CD4-positive, alpha-beta memory T cell (primary cell): ENCODE measurements around the gene TUBG2. TPM values are rescaled to one million over a fixed set of nuclear protein-coding genes. Genes with fewer than 3 reads are reported as not detected.
"Not testable (repeated sequence)": the region's sequence is repeated elsewhere in the genome, so short reads cannot be mapped to it uniquely, and the experiment has no call there.

Experiments
- CTCF ChIA-PET: fragments of 350-600 bp; sonication (Branson Sonifier 250); formaldehyde crosslinking; loops from one replicate; lab custom pipeline; 2021; ENCODE audit warnings: inconsistent platforms; ENCODE audit not compliant: partially characterized antibody; lab: Charles Lee
- POLR2A ChIA-PET: fragments of 350-600 bp; sonication (Branson Sonifier 250); formaldehyde crosslinking; loops from one replicate; lab custom pipeline; 2021; ENCODE audit not compliant: partially characterized antibody; lab: Charles Lee
- DNase-seq, 5 donors: peaks; one replicate each; pipeline versions ENCODE4 v3.0.0 to v3.0.0-alpha.2; 2020 to 2022; ENCODE audit warnings: mixed read lengths in 1 of 5
- H3K27ac ChIP-seq: one replicate; pipeline ENCODE4 v1.7.0; 2013; ENCODE audit warnings: low read depth, low read length
- H3K27me3 ChIP-seq: 2 replicates; pipeline ENCODE4 v1.7.0; 2013; ENCODE audit warnings: mild to moderate bottlenecking, low read length, moderate library complexity; ENCODE audit not compliant: insufficient read depth
- H3K36me3 ChIP-seq: 2 replicates; pipeline ENCODE4 v1.7.0; 2013; ENCODE audit warnings: mild to moderate bottlenecking, low read length, moderate library complexity; ENCODE audit not compliant: insufficient read depth
- H3K4me1 ChIP-seq: 2 replicates; pipeline ENCODE4 v1.7.0; 2013; ENCODE audit warnings: mild to moderate bottlenecking, low read length, moderate library complexity; ENCODE audit not compliant: insufficient read depth
- H3K4me3 ChIP-seq, 2 donors: one replicate each; pipeline ENCODE4 v1.7.0; 2013; ENCODE audit warnings: low read length in 2 of 2, mild to moderate bottlenecking in 1 of 2
- H3K9me3 ChIP-seq, 2 donors: one replicate each; pipeline ENCODE4 v1.7.0; 2013; ENCODE audit warnings: low read length in 2 of 2, control low read depth in 1 of 2; ENCODE audit not compliant: control insufficient read depth in 1 of 2
- H3K27ac Mint-ChIP-seq, 7 donors: one replicate each; pipeline ENCODE4 v1.8.0; 2020 to 2021; ENCODE audit warnings: mixed read lengths in 7 of 7, mild to moderate bottlenecking in 6 of 7, inconsistent platforms in 3 of 7, moderate library complexity in 3 of 7
- H3K27me3 Mint-ChIP-seq, 2 donors: one replicate each; pipeline ENCODE4 v1.8.0; 2020 to 2021; ENCODE audit warnings: mixed read lengths in 2 of 2
- H3K36me3 Mint-ChIP-seq, 2 donors: one replicate each; pipeline ENCODE4 v1.8.0; 2020 to 2021; ENCODE audit warnings: mixed read lengths in 2 of 2, inconsistent platforms in 1 of 2, mild to moderate bottlenecking in 1 of 2
- H3K4me1 Mint-ChIP-seq, 4 donors: one replicate each; pipeline ENCODE4 v1.8.0; 2020 to 2021; ENCODE audit warnings: mixed read lengths in 4 of 4, mild to moderate bottlenecking in 1 of 4
- H3K4me3 Mint-ChIP-seq, 8 donors: one replicate each; pipeline ENCODE4 v1.8.0; 2020 to 2021; ENCODE audit warnings: mixed read lengths in 8 of 8, mild to moderate bottlenecking in 7 of 8, moderate library complexity in 6 of 8, inconsistent platforms in 3 of 8
- H3K9me3 Mint-ChIP-seq, 8 donors: one replicate each; pipeline ENCODE4 v1.8.0; 2020 to 2021; ENCODE audit warnings: mixed read lengths in 8 of 8, mild to moderate bottlenecking in 5 of 8, inconsistent platforms in 3 of 8, moderate library complexity in 1 of 8
- intact Hi-C: fragments of 100-400 bp; cut with micrococcal nuclease; formaldehyde crosslinking; loops from one replicate; pipeline ENCODE4 v1.15.1; 2023
- polyA plus RNA-seq, 2 donors: library from polyadenylated mRNA; unstranded; fragments of 300-500 nt; fragmentation: Illumina TruSeq; gene quantifications; one replicate each; pipeline ENCODE4 v1.2.3, GENCODE V29; 2021
- total RNA-seq, 2 experiments: library from RNA; stranded (reverse); gene quantifications; one replicate each; pipeline ENCODE4 v1.2.3, GENCODE V29; 2021

TUBG2 gene
- total and polyA plus RNA-seq, 4 experiments from 2014 or later = 3.0 to 19.1 (median 11.5) TPM

DNA sequence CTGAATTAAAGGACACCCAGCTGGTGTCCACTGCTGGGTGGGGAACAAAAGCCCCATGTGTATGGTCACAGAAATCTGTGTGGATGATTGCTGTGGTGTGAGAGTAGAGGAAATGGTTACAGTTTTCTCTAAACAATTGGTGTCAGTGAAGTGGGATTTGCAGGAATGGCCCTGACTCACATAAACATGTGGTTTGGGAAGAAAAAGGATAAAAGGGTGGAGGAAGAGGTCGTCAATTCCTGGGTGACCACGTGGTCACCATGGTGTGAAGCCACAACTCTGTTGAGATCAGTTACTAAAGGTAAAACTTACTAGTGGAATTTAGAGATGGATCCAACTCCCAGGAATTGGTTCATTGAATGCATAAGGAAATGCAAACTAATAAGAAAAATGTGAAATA, 3.6 kb upstream of the TUBG2 start:
- POLR2A ChIA-PET = no interaction called here
- peaks cover 3% of the 10 kb centered on the region for H3K27me3 ChIP-seq
- CTCF ChIA-PET = no interaction called here
- H3K27ac ChIP-seq = no peak overlapping the region
- intact Hi-C loops = loop anchor here (5.0 kb wide), 1 partner anchor 48 kb away; the partner anchor contains the start of genes RETREG3 and TUBG1
- no peak for DNase-seq
- no peaks in the 10 kb centered on the region for H3K9me3 ChIP-seq
- H3K4me3 ChIP-seq = no peak overlapping the region
- H3K27ac Mint-ChIP-seq = no peak overlapping the region
- H3K9me3 Mint-ChIP-seq = no peaks in the 10 kb centered on the region
- H3K36me3 Mint-ChIP-seq = peaks cover 0 to 4% of the 10 kb centered on the region in 2 donors
- H3K4me1 Mint-ChIP-seq = peaks cover 12 to 24% (median 17%) of the 10 kb centered on the region in 4 donors
- H3K4me3 Mint-ChIP-seq = peak overlapping the region in 1 of 8 donors; percentile 18
- no peaks in the 10 kb centered on the region for H3K36me3 ChIP-seq
- peaks cover 6 to 10% of the 10 kb centered on the region in 2 donors for H3K27me3 Mint-ChIP-seq
- peaks cover 12% of the 10 kb centered on the region for H3K4me1 ChIP-seq

DNA sequence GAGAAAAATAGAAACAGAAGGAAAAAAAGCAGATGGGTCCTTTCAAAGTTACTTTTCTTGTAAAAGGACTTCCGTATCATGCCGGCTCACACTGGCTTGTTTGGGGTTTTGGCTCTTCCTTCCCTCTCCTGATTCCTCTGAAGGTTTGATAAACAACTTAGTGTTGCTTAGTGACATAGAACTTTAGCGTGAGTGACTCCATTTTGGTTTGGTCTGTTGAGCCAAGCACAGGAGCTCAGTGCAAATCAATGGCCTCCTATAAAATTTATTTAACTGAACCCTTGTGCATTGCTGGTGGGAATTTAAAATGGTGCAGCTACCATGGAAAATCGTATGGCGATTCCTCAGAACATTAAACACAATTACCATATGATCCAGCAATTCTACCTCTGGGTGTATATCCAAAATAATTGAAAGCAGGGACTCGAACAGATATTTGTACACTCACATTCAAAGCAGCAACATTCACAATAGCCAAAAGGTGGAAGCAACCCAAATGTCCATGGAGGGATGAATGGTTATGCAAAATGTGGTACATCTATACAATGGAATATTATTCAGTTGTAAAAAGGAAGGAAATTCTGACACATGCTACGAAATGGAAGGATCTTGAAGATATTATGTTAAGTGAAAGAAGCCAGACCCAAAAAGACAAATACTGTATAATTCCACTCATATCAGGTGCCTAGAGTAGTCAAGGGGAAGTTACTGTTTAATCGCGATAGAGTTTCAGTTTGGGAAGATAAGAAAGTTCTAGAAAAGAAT, 1.1 kb upstream of the TUBG2 start:
- H3K9me3 Mint-ChIP-seq = no peaks in the 10 kb centered on the region
- Histone ChIP-seq H3K27me3 (peaks cover 3% of the 10 kb centered on the region), H3K4me1 (peaks cover 12% of the 10 kb centered on the region), H3K9me3 (no peaks in the 10 kb centered on the region), H3K36me3 (no peaks in the 10 kb centered on the region), H3K4me3 (no peak overlapping the region), H3K27ac (no peak overlapping the region)
- H3K27me3 Mint-ChIP-seq = peaks cover 3 to 7% of the 10 kb centered on the region in 2 donors
- no peak for DNase-seq
- POLR2A ChIA-PET = interaction anchor here (0.8 to 1.5 kb wide), 2 partner anchors 21 to 90 kb away, joined by 3 to 6 read pairs; no protein-coding TSS in a partner anchor
- H3K4me3 Mint-ChIP-seq = peak overlapping the region; percentile 55 to 92 (median 90)
- CTCF ChIA-PET = interaction anchor here (1.1 to 1.5 kb wide), 4 partner anchors 22 to 80 kb away, joined by 3 to 5 read pairs (median 3); no protein-coding TSS in a partner anchor
- peaks cover under 1 to 4% of the 10 kb centered on the region in 2 donors for H3K36me3 Mint-ChIP-seq
- peaks cover 10 to 24% (median 17%) of the 10 kb centered on the region in 4 donors for H3K4me1 Mint-ChIP-seq
- H3K27ac Mint-ChIP-seq = peak overlapping the region in 2 of 7 donors; percentile 51 to 77
- intact Hi-C loops = loop anchor here (5.0 kb wide), 1 partner anchor 51 kb away; the partner anchor contains the start of genes RETREG3 and TUBG1

DNA sequence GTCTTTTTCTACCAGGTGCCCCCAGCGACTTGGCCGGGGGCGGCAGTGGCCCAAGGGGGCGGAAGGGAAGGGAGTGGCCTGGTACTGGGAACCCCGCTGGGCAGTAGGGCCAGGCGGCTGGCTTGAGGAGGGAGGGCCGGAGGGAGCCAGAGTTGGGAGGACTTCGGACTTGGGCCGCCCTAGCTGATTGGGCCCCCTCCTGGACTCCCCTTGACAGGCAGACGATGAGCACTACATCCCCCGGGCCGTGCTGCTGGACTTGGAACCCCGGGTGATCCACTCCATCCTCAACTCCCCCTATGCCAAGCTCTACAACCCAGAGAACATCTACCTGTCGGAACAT, 819 bp downstream of the TUBG2 start:
- H3K9me3 ChIP-seq, H3K27me3 ChIP-seq, H3K4me3 ChIP-seq, H3K27me3 Mint-ChIP-seq, CTCF ChIA-PET, H3K27ac ChIP-seq, DNase-seq, H3K27ac Mint-ChIP-seq, H3K9me3 Mint-ChIP-seq, H3K36me3 Mint-ChIP-seq, H3K36me3 ChIP-seq: not testable (repeated sequence)
- POLR2A ChIA-PET = interaction anchor here (0.8 to 1.5 kb wide), 3 partner anchors 16 to 19 kb away, joined by 3 to 6 read pairs (median 3); partner anchors contain the start of gene PLEKHH3
- Mint-ChIP-seq H3K4me3 (peak overlapping the region in 6 of 8 donors; percentile 0 to 92 (median 91)), H3K4me1 (peaks cover 10 to 24% (median 17%) of the 10 kb centered on the region in 4 donors)
- intact Hi-C loops = loop anchor here (5.0 kb wide), 1 partner anchor 53 kb away; the partner anchor contains the start of genes RETREG3 and TUBG1
- H3K4me1 ChIP-seq = peaks cover 12% of the 10 kb centered on the region

DNA sequence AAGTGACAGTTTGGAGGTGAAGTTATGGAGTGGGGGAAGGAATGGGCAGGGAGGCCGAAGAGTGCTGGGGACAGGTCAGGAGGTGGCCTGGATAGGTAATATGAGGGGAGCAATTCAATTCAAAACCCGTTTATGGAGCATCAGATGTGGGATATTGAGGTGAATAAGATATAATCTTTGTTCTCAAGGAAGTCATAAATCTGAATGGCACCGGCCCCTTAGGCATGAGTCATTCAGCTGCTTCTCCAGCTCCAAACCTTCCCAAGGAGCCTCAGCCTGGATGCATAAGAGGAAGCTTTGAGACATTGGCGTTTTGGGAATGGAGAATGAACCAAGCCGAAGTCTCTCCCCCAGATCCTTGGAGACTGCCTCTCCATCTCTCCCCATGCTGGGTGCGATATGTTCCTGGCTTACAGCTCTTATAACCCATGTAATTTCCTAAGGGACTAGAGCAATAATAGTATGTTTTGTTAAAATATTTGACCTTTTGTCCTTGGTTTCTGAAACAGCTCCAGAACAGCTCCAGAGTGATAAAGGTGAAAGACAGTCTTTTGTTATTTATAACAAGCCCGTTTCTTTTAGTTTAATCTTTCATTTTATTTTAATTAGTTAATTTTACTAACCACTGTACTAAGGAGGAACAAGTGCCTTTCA, 1.7 kb downstream of the TUBG2 start:
- Mint-ChIP-seq H3K9me3 (no peaks in the 10 kb centered on the region), H3K36me3 (peaks cover 8 to 10% of the 10 kb centered on the region in 2 donors), H3K4me1 (peaks cover 8 to 17% (median 16%) of the 10 kb centered on the region in 4 donors), H3K4me3 (peak overlapping the region in 5 of 8 donors; percentile 6 to 41 (median 18)), H3K27me3 (no peaks in the 10 kb centered on the region), H3K27ac (peak overlapping the region in 1 of 7 donors; percentile 4)
- H3K36me3 ChIP-seq = no peaks in the 10 kb centered on the region
- DNase-seq = no peak
- intact Hi-C loops = no loop called here
- CTCF ChIA-PET = no interaction called here
- POLR2A ChIA-PET = interaction anchor here (2.9 kb wide), 1 partner anchor 11 kb away, joined by 9 read pairs; no protein-coding TSS in a partner anchor
- no peaks in the 10 kb centered on the region for H3K27me3 ChIP-seq
- H3K4me3 ChIP-seq = no peak overlapping the region
- H3K9me3 ChIP-seq = no peaks in the 10 kb centered on the region
- no peak overlapping the region for H3K27ac ChIP-seq
- peaks cover 12% of the 10 kb centered on the region for H3K4me1 ChIP-seq

DNA sequence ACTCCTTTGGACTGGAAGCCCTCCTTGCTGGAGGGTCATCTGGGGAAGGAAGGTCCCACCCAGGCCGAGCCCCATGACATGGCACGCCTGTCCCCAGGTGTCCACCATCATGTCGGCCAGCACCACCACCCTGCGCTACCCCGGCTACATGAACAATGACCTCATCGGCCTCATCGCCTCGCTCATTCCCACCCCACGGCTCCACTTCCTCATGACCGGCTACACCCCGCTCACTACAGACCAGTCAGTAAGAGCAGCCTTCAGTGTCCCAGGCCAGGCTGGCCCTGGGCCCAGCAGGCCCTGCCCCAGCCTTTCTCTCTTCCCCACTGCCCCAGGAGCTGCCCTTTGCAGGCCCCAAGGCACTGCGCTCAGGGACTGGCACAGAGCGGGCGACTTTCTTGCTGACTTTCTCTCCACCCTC, 6.5 kb downstream of the TUBG2 start:
- intact Hi-C loops = no loop called here
- H3K27ac Mint-ChIP-seq = peak overlapping the region in 1 of 7 donors; percentile 57
- DNase-seq = no peak
- no peaks in the 10 kb centered on the region for H3K36me3 ChIP-seq
- no peak overlapping the region for H3K4me3 ChIP-seq
- no peak overlapping the region for H3K4me3 Mint-ChIP-seq
- H3K36me3 Mint-ChIP-seq = peaks cover 15 to 18% of the 10 kb centered on the region in 2 donors
- no peaks in the 10 kb centered on the region for H3K27me3 ChIP-seq
- peaks cover 3% of the 10 kb centered on the region for H3K4me1 ChIP-seq
- peaks cover 4 to 13% (median 5%) of the 10 kb centered on the region in 4 donors for H3K4me1 Mint-ChIP-seq
- no peaks in the 10 kb centered on the region for H3K9me3 Mint-ChIP-seq
- ChIA-PET POLR2A (no interaction called here), CTCF (no interaction called here)
- no peak overlapping the region for H3K27ac ChIP-seq
- H3K9me3 ChIP-seq = no peaks in the 10 kb centered on the region
- H3K27me3 Mint-ChIP-seq = peaks cover 0 to 4% of the 10 kb centered on the region in 2 donors

DNA sequence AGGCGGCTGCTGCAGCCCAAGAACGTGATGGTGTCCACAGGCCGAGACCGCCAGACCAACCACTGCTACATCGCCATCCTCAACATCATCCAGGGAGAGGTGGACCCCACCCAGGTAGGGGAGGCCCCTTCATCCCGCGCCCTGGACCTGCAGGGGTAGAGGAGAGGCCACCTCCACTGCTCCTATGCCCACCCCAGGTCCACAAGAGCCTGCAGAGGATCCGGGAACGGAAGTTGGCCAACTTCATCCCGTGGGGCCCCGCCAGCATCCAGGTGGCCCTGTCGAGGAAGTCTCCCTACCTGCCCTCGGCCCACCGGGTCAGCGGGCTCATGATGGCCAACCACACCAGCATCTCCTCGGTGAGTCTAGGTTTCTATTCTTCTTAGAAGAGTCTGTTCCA, 7.0 kb downstream of the TUBG2 start:
- H3K36me3 ChIP-seq, H3K27me3 Mint-ChIP-seq, H3K9me3 ChIP-seq, H3K27ac ChIP-seq, POLR2A ChIA-PET, H3K9me3 Mint-ChIP-seq, H3K27me3 ChIP-seq, H3K4me3 Mint-ChIP-seq, intact Hi-C loops, DNase-seq, H3K4me1 ChIP-seq, H3K4me3 ChIP-seq, H3K27ac Mint-ChIP-seq: not testable (repeated sequence)
- Mint-ChIP-seq H3K4me1 (peaks cover 3 to 18% (median 7%) of the 10 kb centered on the region in 4 donors), H3K36me3 (peaks cover 15 to 18% of the 10 kb centered on the region in 2 donors)
- CTCF ChIA-PET = interaction anchor here (2.0 kb wide), 1 partner anchor 13 kb away, joined by 6 read pairs; no protein-coding TSS in a partner anchor
